Kidney epithelial cell (primary cell): Measurements from ENCODE around the gene KCNK7. TPM values are rescaled to one million over a fixed set of nuclear protein-coding genes. Genes with fewer than 3 reads are reported as not detected.

Source experiments
- DNase-seq: peaks from one replicate; pipeline ENCODE4 v3.0.0-alpha.2; 2010; ENCODE audit warnings: low read depth
- H3K27me3 ChIP-seq: 2 replicates; pipeline ENCODE4 v1.6.0; 2011; ENCODE audit warnings: low read length; ENCODE audit not compliant: control insufficient read depth, insufficient read depth
- H3K36me3 ChIP-seq: 2 replicates; pipeline ENCODE4 v1.5.1; 2011; ENCODE audit warnings: low read length; ENCODE audit not compliant: control insufficient read depth, insufficient read depth
- H3K4me3 ChIP-seq: 2 replicates; pipeline ENCODE4 v1.5.1; 2011; ENCODE audit warnings: low read depth, mild to moderate bottlenecking, control low read depth, low read length
- total RNA-seq: library from RNA; depleted of rRNA; stranded (reverse); fragments of >200 nt; gene quantifications from 2 replicates; pipeline ENCODE4 v1.2.3, GENCODE V29; 2015
- TF ChIP-seq, protein P1 (sequence below): IDR thresholded peaks from 2 replicates; pipeline ENCODE4 v1.5.1; 2011; ENCODE audit warnings: mild to moderate bottlenecking, moderate library complexity, low read length, control low read depth, inconsistent platforms; ENCODE audit not compliant: insufficient read depth, poor library complexity, severe bottlenecking

KCNK7 gene
- total RNA-seq, 1 donor from 2014 or later: not detected

GRCh38 chr11:65560555-65561418 is 34.8 kb downstream of the KCNK7 start:
- TF ChIP-seq, protein P1, sequence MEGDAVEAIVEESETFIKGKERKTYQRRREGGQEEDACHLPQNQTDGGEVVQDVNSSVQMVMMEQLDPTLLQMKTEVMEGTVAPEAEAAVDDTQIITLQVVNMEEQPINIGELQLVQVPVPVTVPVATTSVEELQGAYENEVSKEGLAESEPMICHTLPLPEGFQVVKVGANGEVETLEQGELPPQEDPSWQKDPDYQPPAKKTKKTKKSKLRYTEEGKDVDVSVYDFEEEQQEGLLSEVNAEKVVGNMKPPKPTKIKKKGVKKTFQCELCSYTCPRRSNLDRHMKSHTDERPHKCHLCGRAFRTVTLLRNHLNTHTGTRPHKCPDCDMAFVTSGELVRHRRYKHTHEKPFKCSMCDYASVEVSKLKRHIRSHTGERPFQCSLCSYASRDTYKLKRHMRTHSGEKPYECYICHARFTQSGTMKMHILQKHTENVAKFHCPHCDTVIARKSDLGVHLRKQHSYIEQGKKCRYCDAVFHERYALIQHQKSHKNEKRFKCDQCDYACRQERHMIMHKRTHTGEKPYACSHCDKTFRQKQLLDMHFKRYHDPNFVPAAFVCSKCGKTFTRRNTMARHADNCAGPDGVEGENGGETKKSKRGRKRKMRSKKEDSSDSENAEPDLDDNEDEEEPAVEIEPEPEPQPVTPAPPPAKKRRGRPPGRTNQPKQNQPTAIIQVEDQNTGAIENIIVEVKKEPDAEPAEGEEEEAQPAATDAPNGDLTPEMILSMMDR: no peak
- Histone ChIP-seq H3K27me3 (no peaks in the 10 kb centered on the region), H3K36me3 (no peaks in the 10 kb centered on the region), H3K4me3 (no peak overlapping the region)
- DNase-seq: no peak

- no peaks in the 10 kb centered on the region for H3K27me3 ChIP-seq
- TF ChIP-seq, protein P1: no peak
- no peak for DNase-seq
- no peaks in the 10 kb centered on the region for H3K36me3 ChIP-seq
- no peak overlapping the region for H3K4me3 ChIP-seq
Measured at GRCh38 chr11:65559951-65560537, 35.6 kb downstream of the KCNK7 start.

DNA sequence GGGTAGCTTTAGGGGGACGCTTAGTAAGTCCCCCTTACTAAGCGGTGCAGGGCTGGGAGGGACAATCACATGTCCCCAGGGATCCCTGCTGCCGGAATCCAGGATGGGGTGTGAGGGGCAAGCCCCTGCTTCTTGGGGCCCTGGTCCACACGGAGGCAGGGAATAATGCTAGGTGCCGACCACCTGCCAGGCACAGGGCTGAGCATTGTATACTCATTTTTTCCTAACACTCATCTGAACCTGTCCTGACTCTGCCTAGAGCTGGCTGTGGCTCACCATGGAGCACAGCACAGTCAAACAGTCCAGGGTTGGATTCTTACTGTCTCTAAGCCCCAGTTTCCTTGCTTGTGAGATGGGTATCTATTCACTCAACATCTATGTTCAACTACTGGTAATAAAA is 36.1 kb downstream of the KCNK7 start:
- no peak for DNase-seq
- Histone ChIP-seq H3K27me3 (no peaks in the 10 kb centered on the region), H3K36me3 (no peaks in the 10 kb centered on the region), H3K4me3 (no peak overlapping the region)
- TF ChIP-seq, protein P1: no peak

DNA sequence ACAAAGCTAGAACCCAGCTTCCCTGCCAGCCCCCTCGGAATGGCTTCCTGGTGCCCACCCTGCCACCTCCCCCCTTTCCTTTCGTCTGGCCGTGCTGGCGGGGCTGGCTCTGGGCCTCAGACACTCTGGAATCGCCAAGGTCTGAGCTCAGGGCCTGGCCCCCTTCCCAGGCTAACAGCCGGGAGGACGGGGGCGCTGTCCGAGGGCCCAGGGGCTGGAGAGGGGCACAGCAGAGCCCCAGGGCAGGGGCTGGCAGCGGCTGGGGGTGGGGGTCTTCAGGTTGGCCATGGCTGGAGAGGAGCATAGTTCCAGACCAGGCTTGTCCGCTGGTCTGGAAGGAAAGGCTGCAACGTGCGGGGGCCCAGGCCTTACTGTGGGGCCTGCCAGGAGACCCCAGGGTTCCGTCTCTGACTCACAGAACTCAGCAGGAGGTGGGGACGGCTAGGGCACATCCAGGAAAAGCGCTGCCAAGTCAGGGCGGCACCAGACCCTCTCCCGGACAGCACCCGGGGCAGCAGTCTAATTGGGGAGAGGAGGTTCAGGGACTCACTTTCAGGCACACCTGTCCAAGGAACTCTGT is 36.6 kb downstream of the KCNK7 start:
- H3K36me3 ChIP-seq: no peaks in the 10 kb centered on the region
- TF ChIP-seq, protein P1: no peak
- no peaks in the 10 kb centered on the region for H3K27me3 ChIP-seq
- DNase-seq: no peak
- no peak overlapping the region for H3K4me3 ChIP-seq

GRCh38 chr11:65558002-65558929 is 37.3 kb downstream of the KCNK7 start, which contains the start of gene LTBP3:
LTBP3 (minus strand) TSS chr11:65558359; CDS start chr11:65557959, 400 bp downstream.
- Histone ChIP-seq H3K27me3 (no peaks in the 10 kb centered on the region), H3K36me3 (no peaks in the 10 kb centered on the region), H3K4me3 (peak within 1 kb of the TSS; percentile 54)
- TF ChIP-seq, protein P1: no peak
- no peak for DNase-seq
